Stimulated activated CD8-positive, alpha-beta memory T cell treated with anti-CD3 and anti-CD28 coated beads, Interleukin-4, amount 100 ng/mL, for 4 hours (primary cell): ENCODE data around the gene PLPPR3.
A peak's percentile ranks its signal among the peaks of the same experiment; 100 is the strongest.

Source experiments
- DNase-seq, 2 donors: peaks; one replicate each; pipeline ENCODE4 v3.0.0-alpha.2; 2020; ENCODE audit warnings: low read depth in 2 of 2, low spot score in 1 of 2

PLPPR3 gene

DNA sequence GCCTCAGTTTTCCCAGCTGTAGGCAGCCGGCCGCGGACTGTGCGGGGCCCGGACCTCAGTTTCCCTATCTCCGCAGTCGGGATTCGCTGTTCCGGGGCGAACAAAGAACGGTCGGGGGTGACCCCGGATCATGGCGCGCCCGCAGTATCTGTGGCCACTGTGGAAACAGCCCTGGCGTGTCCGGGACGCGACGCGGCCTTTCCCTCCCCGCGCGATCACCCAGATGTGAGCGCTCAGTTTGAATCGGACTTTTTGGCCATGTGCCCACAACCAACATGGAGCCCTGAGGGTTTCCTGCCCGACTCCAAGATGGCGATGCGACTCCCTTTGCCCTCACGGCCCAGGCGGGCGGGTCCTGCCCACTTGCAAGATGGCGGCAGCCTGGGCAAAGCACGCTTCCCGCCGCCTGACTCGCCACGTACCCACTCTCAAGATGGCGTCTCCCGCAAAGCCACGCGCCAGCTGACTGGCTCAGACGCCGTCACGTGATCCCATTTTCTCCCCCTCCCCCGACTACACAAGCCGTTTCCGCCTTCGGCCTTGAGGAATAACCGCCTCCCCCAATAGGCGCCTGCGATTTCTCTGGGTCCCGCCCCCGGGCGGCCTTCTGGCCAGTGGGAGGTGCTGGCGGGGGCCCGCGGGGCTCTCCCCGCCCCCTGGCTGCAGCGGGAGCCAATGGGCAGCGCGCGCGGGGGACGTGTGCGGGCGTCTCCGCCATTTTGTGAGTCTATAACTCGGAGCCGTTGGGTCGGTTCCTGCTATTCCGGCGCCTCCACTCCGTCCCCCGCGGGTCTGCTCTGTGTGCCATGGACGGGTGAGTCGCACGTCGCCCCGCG lies 24.8 kb downstream of the PLPPR3 start, which contains the start of gene PTBP1:
PTBP1 (plus strand) TSS at position 761 of the 836 bp plus-strand sequence; CDS start at position 807, 46 bp downstream.
- peak; percentile 98 to 100 for DNase-seq

DNA sequence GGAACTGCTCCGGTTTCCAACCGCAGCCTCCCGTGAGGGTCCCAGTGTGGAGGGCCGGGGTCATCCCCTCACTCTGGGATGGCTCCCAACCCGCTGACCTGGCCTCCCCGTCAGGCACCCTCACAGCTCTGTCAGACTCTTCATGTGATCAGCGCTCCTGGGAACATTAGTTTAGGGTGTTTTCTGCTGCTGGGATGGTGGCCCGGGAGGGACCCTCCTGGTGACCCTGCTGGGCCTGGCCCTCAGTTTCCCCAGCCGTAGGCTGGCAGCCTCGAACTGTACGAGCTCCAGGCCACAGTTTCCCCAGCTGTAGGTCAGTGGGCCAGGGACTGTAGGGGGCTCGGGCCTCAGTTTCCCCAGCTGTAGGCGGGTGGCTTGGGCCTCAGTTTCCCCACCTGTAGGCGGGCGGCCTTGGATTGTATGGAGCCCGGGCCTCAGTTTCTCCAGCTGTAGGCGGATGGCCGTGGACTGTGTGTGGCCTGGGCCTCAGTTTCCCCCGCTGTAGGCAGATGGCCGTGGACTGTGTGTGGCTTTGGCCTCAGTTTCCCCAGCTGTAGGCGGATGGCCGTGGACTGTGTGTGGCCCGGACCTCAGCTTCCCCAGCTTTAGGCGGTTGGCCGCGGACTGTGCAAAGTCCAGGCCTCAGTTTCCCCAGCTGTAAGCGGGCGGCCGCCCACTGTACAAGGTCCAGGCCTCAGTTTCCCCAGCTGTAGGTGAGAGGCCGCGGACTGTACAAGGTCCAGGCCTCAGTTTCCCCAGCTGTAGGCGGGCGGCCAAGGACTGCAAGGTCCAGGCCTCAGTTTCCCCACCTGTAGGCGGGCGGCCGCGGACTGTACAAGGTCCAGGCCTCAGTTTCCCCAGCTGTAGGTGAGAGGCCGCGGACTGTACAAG lies 25.8 kb downstream of the PLPPR3 start:
- DNase-seq = no peak

DNA sequence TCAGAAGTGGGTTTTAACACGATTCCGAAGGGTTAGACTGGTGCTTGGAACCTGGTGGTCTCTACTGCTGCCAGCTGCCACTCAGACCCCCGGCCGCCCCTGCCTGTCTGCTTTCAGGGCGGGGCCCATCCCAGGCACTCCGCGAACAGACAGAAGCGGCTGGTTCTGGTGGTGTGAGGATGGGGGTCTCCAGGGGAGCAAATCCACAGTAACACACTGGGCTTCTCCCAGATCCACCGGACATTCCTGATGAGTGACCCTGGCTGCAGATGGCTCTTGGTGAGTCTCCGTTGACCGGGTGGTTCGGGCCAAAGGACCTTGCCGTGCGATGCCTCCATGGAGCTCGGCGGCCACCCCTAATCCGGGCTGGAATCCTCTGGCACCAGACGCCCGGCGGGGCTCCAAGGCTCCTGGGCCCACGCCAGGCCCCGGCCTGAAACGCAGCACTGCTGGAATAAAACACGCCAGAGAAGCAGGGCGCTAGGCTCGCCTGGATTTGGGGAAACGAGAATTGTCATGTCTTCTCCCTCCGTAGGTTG lies 26.6 kb downstream of the PLPPR3 start:
- DNase-seq = no peak

DNA sequence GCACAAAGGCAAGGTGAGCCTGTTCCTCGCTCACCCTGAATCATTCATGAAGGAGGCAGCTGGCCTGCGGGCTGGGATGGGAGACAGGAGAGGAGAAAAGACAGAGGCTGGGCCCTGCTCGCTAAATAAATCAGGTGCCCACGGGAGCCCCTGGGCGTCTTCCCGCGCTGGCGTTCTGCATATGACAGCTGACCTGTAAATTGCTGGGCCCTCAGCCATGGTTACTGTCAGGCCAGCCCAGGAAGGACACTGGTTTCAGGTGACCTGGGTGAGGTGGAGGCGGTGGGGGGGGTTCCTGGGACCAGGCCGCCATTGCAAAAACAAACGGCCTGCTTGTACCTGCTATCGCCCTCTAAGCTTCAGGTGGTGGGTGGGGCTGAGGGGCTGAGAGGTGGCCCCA lies 27.9 kb downstream of the PLPPR3 start:
- DNase-seq = no peak

DNA sequence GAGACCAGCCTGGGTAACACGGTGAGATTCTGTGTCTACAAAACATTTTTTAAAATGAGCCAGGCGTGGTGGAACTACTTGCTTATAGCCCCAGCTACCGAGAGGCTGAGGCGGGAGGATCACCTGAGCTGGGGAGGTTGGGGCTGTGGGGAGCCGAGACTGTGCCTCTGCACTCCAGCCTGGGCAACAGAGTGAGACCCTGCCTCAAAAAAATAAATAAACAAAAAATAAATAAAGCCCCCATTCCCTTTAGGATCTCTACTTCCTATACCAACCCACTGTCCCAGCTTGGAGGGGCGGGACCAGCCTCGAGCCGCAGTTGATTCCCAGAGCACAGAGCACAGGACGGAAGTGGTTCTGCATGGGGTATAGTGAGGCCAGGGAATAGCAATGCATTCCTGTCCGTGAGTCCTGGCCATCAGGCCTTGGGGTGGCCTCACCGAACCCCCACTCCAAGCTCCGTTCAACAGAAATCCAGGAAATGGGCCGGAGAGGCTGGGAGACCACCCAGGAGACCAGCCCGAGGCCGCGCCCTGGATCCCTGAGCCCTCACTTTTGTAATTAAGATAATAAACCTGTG lies 29.4 kb downstream of the PLPPR3 start:
- DNase-seq = no peak

DNA sequence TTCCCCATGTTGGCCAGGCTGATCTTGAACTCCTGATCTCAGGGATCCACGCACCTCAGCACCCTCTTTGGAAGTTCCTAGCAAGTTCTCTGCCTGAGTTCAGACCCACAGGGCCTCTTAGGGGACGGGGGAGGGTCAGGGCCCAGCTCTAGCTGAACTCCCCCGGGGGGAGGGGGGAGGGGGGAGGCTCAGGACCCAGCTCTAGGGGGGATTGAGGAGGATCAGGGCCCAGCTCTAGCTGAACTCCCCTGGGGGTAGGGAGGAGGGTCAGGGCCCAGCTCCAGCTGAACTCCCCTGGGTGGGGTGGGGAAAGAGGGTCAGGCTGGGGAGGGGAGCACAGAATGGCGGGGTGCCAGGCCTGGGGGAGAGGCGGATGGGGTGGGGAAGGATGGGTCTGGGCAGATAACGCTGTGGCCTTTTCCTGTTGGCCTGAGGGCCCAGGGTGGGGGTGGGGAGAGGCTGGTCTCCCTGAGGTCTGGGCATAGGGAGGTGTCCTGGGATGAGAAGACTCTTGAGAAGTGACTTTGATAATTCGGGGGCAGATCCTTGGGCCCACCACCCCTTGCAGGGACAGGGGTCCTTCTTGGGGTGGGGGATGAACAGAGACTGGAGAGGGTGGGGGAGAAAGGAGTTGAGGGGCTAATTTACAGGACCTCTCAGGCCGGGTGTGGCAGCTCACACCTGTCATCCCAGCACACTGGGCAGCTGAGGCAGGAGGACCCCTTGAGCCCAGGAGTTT lies 30.0 kb downstream of the PLPPR3 start:
- DNase-seq = no peak

DNA sequence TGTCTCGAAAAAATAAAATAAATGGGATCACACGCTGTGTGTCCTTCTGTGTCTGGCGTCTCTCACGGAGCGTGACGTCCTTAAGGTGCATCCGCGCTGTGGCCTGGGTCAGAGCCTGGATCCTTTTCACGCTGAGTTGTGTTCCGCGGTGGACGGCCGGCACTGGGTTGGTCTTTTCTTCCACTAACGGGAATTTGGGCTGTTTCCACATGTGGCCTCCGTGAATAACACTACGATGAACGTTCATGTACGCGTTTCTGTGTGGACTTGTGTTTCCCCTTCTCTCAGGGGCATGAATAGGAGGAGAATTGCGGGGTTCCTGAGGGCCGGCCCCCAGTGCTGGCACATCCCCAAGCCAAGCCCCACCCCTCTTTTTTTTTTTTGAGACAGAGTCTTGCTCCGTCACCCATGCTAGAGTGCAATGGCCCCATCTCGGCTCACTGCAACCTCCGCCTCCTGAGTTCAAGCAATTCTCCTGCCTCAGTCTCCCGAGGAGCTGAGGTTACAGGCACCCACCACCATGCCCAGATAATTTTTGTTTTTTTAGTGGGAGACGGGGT lies 30.7 kb downstream of the PLPPR3 start:
- DNase-seq = no peak

DNA sequence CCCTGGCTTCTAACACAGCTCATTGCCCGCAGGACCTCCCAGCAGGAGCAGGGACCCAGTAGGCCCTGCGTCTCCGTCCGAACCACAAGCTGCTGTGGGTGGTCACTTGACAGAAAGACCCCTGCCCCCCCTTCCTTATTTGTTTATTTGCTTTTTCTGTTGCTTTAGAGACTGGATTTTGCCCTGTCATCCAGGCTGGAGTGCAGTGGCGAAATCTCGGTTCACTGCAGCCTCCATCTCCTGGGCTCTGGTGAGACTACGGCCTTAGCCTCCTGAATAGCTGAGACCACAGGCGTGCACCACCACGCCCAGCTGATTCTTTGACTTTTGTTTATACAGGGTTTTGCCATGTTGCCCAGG lies 32.1 kb downstream of the PLPPR3 start:
- DNase-seq = no peak

DNA sequence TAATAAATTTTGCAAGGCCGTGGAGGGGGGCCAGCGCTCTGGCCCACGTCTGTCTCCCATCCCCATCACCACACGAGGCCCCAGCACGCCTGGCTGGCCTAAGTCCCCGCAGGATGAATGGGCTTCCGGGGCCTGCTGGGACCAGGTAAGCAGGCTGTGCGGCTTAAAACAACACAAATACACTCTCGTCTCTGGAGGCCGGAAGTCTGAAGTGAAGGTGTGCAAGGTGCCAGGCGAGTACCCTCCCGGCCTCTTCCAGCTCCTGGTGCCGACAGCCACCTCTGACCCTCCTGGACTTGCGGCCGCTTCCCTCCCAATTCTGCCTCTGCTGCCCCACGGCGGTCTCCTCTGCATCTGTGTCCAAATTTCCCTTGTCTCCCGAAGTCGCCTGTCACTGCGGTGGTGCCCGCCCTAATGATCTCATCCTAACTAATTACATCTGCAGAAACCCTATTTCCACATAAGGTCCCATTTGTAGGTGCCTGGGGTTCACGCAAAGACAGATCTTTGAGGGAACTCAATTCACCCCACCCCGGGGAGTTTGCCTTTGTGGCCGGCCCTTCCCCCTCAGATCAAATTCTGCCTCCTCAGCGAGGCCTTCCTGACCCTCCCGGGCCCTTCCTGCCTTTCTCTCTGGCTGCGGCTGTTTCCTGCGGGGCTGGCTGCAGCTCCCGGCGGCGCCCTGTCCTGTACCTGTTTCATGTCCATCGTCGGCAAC lies 32.6 kb downstream of the PLPPR3 start:
- no peak for DNase-seq

DNA sequence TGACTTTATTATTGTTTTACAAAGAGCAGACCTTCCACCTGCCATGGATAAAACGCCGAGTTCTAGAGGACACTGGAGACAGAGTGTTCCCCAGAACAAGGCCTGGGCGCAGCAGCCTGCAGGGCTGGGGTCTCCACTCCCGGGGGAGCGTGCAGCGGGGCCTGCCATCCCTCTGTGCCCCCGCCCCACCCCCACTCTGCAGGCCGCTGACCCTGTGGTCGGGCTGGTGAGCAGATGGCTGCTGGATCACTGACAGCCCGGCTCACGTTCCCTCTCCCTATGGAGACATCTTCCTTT lies 33.1 kb downstream of the PLPPR3 start:
- DNase-seq = no peak

DNA sequence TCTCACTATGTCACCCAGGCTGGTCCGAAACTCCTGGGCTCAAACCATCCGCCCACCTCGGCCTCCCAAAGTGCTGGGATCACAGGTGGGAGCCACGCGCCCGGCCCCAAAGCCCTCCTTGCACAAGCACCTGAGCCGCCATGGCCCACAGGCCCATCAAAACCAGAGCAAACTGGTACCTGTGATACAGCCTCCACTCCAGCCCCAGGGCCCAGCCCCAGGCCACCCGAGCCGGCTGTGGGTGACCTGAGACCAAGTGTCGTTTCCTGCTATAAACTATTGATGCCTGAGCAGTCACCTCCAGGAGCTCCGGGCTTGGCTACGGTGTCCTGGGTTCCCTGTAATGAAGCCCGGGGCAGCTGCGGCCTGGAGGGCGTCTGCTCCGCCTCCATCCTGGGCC lies 34.2 kb downstream of the PLPPR3 start:
- no peak for DNase-seq

DNA sequence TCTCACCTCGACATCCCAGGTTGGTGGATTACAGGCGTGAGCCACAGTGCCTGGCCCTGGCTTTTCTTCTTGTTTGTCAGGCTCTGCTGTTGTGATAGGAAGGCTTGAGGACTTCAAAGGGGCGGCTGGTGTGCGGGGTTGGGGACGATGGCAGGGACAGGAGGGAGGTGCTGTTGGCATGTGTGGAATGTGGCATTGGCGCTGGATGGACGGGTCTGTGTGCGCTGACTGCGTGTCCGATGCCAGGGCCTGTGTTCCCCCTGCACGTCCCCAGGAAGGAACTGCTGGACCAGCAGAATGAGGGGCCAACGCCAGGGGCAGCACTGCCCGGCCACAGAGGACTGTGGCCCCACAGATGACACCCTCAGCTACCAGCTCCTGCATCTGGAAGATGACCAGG lies 37.2 kb downstream of the PLPPR3 start:
- DNase-seq = no peak

DNA sequence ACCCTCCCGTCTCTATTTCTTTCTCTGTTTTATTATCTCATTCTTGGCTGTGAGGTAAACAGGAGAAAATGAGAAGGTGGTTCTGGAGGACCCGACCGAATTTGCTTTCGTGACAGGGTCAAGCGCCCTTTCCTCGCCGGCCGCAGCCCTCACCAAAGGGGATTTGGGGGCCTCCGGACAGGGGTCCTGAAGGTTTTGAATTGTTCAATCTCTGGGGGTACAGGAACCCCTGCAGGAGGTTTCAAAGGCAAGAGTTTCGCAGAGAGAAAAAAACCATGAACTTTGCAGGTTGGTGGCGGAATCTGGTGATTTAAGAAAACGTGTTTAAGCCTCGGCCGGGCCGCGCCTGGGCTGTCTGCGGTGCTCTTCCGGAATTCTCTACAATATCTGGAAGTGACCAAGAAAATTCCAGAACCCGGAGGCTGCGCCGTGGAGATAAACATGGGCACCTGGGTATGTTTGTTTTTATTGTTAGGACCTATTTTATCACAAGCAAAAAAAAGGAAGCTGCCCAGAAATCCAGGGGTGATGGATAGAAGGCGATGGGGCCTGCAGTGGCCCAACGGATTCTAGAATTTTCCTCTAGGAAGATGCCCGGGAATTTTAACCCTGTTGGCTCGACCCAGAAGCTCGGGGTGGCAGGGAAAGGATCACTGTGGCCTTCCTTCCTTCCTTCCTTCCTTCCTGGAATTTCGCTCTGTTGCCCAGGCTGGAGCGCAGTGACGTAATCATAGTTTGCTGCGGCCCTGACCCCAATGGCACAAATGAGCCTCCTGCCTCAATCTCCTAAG lies 38.7 kb downstream of the PLPPR3 start:
- no peak for DNase-seq

DNA sequence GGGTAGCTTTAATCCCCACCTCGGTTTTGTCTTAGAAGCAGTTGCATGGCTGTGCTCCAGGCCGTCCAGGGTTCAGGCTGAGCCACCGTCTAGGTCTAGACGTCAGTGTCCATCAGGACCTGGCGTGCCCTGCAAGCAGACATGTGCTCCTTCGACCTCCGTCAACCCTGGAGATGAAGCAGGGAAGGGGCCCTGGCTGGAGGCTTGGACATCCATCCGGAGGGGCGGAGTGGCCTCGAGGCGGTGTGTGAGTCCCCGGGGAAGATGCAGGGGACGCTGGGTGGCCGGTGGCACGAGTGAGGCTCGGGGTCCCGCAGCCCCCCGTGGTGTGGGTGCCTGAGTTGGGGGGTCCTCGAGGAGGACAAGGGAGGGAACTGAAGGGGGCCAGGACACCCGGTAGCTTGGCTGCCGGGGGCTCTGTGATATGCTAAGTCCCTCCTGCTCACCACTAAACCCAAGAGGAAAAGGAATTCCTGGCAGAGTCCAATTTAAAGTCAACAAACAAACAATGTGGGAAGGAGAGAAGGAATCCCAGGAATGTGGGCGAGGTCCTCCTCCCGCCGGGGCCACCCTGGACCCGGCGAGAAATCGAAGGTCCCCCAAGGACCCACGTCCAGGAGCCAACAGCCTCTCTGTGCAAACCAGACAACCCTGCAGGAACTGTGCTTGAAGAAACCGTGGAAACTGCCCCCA lies 39.4 kb downstream of the PLPPR3 start:
- no peak for DNase-seq

DNA sequence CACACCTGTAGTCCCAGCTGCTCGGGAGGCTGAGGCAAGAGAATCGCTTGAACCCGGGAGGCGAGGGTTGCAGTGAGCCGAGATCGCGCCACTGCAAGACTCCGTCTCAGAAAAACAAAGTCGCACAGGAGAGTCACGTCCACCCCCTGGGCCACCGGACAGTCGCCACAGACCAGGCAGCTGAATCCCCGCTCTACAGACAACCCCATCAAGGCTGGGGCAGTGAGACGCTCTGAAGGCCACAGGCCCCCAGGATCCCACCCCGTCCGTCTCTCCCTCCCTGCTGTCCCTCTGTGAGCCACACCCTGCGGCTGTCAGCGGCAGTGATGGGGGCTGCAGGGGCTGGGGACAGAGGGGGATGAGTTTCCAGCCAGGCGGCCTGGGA lies 40.0 kb downstream of the PLPPR3 start:
- no peak for DNase-seq

DNA sequence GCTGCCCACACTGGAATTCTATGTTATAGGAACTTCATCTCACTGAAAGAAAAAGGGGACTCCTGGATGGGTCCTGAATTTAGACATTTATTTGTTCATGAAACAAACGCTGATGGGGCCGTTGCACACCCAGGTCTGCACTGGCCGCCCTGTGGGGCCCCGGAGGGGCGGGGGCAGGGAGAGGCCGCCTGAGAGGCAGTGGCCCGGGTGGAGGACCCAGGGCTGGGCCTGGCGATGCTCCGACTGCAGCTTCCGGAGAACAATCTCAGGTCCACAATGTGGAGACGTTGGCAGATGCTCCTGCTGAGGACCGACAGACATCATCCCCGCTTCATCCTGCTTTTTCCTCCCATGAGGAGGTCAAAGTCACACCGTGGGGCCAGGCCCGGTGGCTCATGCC lies 40.8 kb downstream of the PLPPR3 start:
- no peak for DNase-seq

DNA sequence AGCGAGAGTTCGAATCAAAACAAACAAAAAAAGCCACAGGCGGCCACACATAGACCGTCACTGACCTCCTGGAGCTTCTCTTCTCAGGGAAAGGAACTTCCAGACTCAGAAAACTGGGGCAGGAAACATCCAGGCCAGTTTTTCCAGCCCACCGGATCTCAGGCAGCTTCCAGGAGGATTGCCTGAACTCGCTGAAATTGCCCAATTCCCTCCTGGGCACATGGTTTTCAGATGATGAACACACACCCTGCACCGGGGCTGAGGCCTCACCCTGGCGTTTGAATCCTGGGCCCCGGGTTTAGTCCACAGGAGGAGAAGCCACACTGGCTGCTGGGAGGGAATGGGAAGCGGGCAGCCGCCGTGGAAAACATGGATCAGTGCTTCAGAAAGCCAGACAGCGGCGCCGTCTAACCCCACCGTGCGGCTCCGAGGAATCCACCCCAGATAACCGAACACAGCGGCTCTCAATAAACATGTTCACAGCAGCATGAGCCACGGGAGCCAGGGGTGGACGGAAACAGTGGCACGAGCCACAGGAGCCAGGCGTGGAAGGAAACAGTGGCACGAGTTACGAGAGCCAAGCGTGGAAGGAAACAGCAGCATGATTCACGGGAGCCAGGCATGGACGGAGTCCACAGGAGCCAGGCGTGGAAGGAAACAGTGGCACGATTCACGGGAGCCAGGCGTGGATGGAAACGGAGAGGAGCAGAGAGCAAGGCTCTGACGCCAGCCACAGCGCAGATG lies 42.7 kb downstream of the PLPPR3 start:
- DNase-seq = no peak

DNA sequence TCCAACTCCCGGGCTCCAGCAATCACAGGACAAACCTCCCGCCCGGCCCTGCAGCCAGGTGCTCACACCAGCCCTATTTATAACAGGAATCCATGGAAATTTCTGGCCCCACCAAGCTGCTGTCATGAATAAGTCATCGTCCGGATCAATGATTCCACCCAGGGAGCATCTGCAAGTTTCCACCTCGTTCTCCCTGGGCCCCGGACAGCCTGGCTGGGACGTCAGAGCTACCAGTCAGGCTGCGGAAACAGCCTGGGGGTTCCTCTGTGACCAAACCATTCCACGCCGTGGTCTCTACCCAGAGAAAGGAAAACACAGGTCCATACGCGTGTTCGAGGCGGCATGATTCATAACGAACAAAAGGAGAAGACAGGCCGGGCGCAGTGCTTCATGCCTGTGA lies 45.2 kb downstream of the PLPPR3 start:
- no peak for DNase-seq
